ENCODE results near the gene DMC1. TPM values are rescaled to one million over a fixed set of nuclear protein-coding genes. Genes with fewer than 3 reads are reported as not detected.

DMC1 gene
- total and polyA plus RNA-seq, 2 donors (not counting 3 experiments of a cell fraction or from before 2014, with no cell fraction given) = 0.22 to 0.91 TPM

- peaks cover 21% of the 10 kb centered on the region for H3K4me1 ChIP-seq (ENCODE audit: control insufficient read depth, extremely low read depth, insufficient read depth, low read length)
- peak overlapping the region in 1 of 3 experiments; percentile 89 for H3K4me3 ChIP-seq (replicated peaks in 1 of 3; ENCODE audit: insufficient read depth in 1 of 3, low read depth in 1 of 3, low read length in 3 of 3)
- no peak for DNase-seq (ENCODE audit: low read depth, low spot score)
- no peaks in the 10 kb centered on the region for H3K9me1 ChIP-seq (replicated peaks; ENCODE audit: control insufficient read depth, extremely low read depth, insufficient read depth, low read length)
- peaks cover 24 to 37% of the 10 kb centered on the region in 2 experiments for H3K36me3 ChIP-seq (ENCODE audit: control insufficient read depth in 2 of 2, extremely low read depth in 1 of 2, insufficient read depth in 2 of 2, low read length in 2 of 2)
- H3K9ac ChIP-seq (replicated peaks; ENCODE audit: extremely low read depth, insufficient read depth, low read length) = no peak overlapping the region
- dilution Hi-C loops (cut with MboI; ENCODE audit: extremely low pct_ligation_motif_present, low sequenced_read_pairs) (no loop called here), intact Hi-C loops (cut with micrococcal nuclease) (loop anchor here (10.0 kb wide), 1 partner anchor 203 kb away; the partner anchor contains the start of genes GTPBP1 and JOSD1)
- H2AFZ ChIP-seq (ENCODE audit: low read depth, low read length) = no peak overlapping the region
- H3K27me3 ChIP-seq (ENCODE audit: control insufficient read depth in 2 of 2, insufficient read depth in 2 of 2, low read length in 2 of 2) = no peaks in the 10 kb centered on the region
- peaks cover 26% of the 10 kb centered on the region for H4K20me1 ChIP-seq (replicated peaks; ENCODE audit: control insufficient read depth, extremely low read depth, insufficient read depth, low read length)
- CTCF ChIA-PET = interaction anchor here (1.2 to 2.3 kb wide), 5 partner anchors 11 to 450 kb away, joined by 3 to 8 read pairs (median 3); partner anchors contain the start of gene TOMM22
- FAIRE-seq = no peak
- TF ChIP-seq JUN (IDR thresholded peaks at IDR 0.05; ENCODE audit: borderline replicate concordance, insufficient read depth, insufficient read length, low read depth) (no peak), CTCF (IDR thresholded peaks at IDR 0.05; ENCODE audit: extremely low read depth in 1 of 2, insufficient read depth in 1 of 2, low read depth in 1 of 2, low read length in 2 of 2) (no peak), POLR2AphosphoS5 (IDR thresholded peaks at IDR 0.05; ENCODE audit: insufficient read depth, low read depth, low read length) (no peak), GATA2 (IDR thresholded peaks at IDR 0.05; ENCODE audit: insufficient read depth, insufficient read length, low read depth, low read length) (no peak), FOS (IDR thresholded peaks at IDR 0.05; ENCODE audit: borderline replicate concordance, insufficient read depth, low read length) (no peak), EZH2 (IDR thresholded peaks at IDR 0.05; ENCODE audit: borderline replicate concordance, low read depth, low read length, severe bottlenecking) (no peak), MAX (IDR thresholded peaks at IDR 0.05; ENCODE audit: insufficient read depth, insufficient read length) (no peak), MYC (IDR thresholded peaks at IDR 0.05; ENCODE audit: low read depth, low read length) (no peak), POLR2A (IDR thresholded peaks at IDR 0.05; ENCODE audit: low read depth, low read length) (no peak)
- H3K79me2 ChIP-seq (ENCODE audit: control insufficient read depth, insufficient read depth, low read length) = peaks cover 86% of the 10 kb centered on the region
- no TSS peak for BruUV-seq (replicated peaks)
- H3K9me3 ChIP-seq (replicated peaks; ENCODE audit: control insufficient read depth, insufficient read depth, low read length) = no peaks in the 10 kb centered on the region
- no peak overlapping the region for H3K27ac ChIP-seq (ENCODE audit: insufficient read depth, low read depth, low read length)
- POLR2A ChIA-PET = interaction anchor here (0.6 to 1.5 kb wide), 5 partner anchors 11 to 302 kb away, joined by 3 to 7 read pairs (median 4); no protein-coding TSS in a partner anchor
- H3K4me2 ChIP-seq (ENCODE audit: insufficient read depth, low read length) = peak overlapping the region; percentile 84
Observed at GRCh38 chr22:38501797-38502672, 67.9 kb downstream of the DMC1 start.

Data from endothelial cell of umbilical vein (primary cell).